ENCODE measurements around the gene HOXC10.
A peak's percentile ranks its signal among the peaks of the same experiment; 100 is the strongest.

Gene HOXC10

GRCh38 chr12:54003625-54004024, 18.7 kb downstream of the HOXC10 start:
- DNase-seq (ENCODE audit: low spot score), result no peak

- DNase-seq (ENCODE audit: low spot score), result no peak
Observed at GRCh38 chr12:54004063-54004840, 19.3 kb downstream of the HOXC10 start.

- no peak for DNase-seq (ENCODE audit: low spot score)
Observed at GRCh38 chr12:54004841-54005530, 20.0 kb downstream of the HOXC10 start.

GRCh38 chr12:54005531-54005852, 20.5 kb downstream of the HOXC10 start:
- no peak for DNase-seq (ENCODE audit: low spot score)

GRCh38 chr12:54005853-54006558, 21.1 kb downstream of the HOXC10 start:
- DNase-seq (ENCODE audit: low spot score), result peak; percentile 87

GRCh38 chr12:54006559-54007220, 21.7 kb downstream of the HOXC10 start:
- no peak for DNase-seq (ENCODE audit: low spot score)

GRCh38 chr12:54007538-54008259, 22.8 kb downstream of the HOXC10 start:
- DNase-seq (ENCODE audit: low spot score), result no peak

GRCh38 chr12:54008260-54008552, 23.3 kb downstream of the HOXC10 start:
- no peak for DNase-seq (ENCODE audit: low spot score)

- no peak for DNase-seq (ENCODE audit: low spot score)
Observed at GRCh38 chr12:54009171-54010052, 24.5 kb downstream of the HOXC10 start.

GRCh38 chr12:54010053-54010971, 25.4 kb downstream of the HOXC10 start:
- no peak for DNase-seq (ENCODE audit: low spot score)

- DNase-seq (ENCODE audit: low spot score), result peak; percentile 12
Observed at GRCh38 chr12:54010972-54011664, 26.2 kb downstream of the HOXC10 start.

- DNase-seq (ENCODE audit: low spot score), result no peak
Observed at GRCh38 chr12:54011665-54012532, 27.0 kb downstream of the HOXC10 start.

GRCh38 chr12:54012631-54013409, 27.9 kb downstream of the HOXC10 start:
- DNase-seq (ENCODE audit: low spot score), result no peak

GRCh38 chr12:54014377-54015017, 29.6 kb downstream of the HOXC10 start:
- no peak for DNase-seq (ENCODE audit: low spot score)

- DNase-seq (ENCODE audit: low spot score), result no peak
Observed at GRCh38 chr12:54015018-54015931, 30.3 kb downstream of the HOXC10 start.

GRCh38 chr12:54016051-54016450, 31.1 kb downstream of the HOXC10 start:
- DNase-seq (ENCODE audit: low spot score), result no peak
